Measurements from ENCODE around the gene ZNF502.

ZNF502 gene

GRCh38 chr3:44771424-44772098 is 59.1 kb downstream of the ZNF502 start:
- no peak for DNase-seq (ENCODE audit: low read depth)

GRCh38 chr3:44772099-44772442 is 59.6 kb downstream of the ZNF502 start:
- no peak for DNase-seq (ENCODE audit: low read depth)
